ENCODE data around the gene TBCA. TPM values are rescaled to one million over a fixed set of nuclear protein-coding genes. Genes with fewer than 3 reads are reported as not detected.

Gene TBCA
- total and polyA plus RNA-seq, 9 of the 15 experiments (the other 6 are each of a cell fraction or from before 2014, with no cell fraction given) = 164 to 661 (median 334) TPM

DNA sequence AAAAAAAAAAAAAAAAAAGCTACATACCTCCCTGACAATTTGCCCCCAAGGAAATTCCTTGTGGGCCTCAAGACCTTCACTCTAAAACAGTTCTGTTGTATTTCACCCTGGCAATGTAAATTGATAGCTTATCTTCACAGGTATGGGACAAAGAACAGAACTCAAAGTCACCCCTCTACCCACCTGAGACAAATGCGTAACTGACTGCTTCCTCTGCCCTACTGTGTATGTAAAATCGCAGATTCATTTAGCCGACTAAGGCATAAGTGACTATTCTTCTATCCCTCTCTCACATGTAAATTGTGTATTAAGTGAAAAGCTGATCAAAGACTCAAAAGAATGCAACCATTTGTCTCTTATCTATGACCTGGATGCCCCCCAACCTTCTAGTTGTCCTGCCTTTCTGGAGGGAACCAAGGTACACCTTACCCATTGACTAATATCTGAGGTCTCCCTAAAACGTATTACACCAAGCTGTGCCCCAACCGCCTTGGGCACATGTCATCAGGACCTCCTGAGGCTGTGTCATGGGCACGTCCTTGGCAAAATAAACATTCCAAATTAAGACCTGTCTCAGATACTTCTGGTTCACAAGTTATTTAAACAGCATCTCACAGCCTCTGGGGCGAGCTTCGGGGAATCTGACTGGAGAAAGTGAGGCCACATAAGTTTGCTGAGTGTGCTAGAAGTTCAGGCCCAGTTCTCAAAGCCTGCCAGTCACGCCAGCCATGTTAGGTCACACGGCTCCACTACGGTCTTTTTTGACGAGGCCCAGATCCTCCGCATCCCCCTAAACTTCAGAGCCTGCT lies 954 bp downstream of the TBCA start (continued):
- TF ChIP-seq MTF1 (CRISPR knock-in tag; IDR thresholded peaks at IDR 0.05; ENCODE audit: borderline replicate concordance) = no peak
- no peak for TF ChIP-seq CC2D1A (IDR thresholded peaks at IDR 0.05)
- no peak for TF ChIP-seq CHD4 (IDR thresholded peaks at IDR 0.05; ENCODE audit: insufficient read depth, insufficient replicate concordance, low read depth, low read length, poor library complexity, severe bottlenecking)
- TF ChIP-seq SAFB (IDR thresholded peaks at IDR 0.05; ENCODE audit: borderline replicate concordance, low read depth, low read length) = no peak
- TF ChIP-seq CHD1 (IDR thresholded peaks at IDR 0.05; ENCODE audit: low read length) = no peak
- peak in 1 of 3 experiments; percentile 81 for TF ChIP-seq YY1 (IDR thresholded peaks at IDR 0.05; ENCODE audit: borderline replicate concordance in 1 of 3, control insufficient read depth in 1 of 3, extremely low read depth in 1 of 3, insufficient read depth in 3 of 3, insufficient read length in 1 of 3, insufficient replicate concordance in 2 of 3, low read depth in 1 of 3, low read length in 2 of 3)
- no peak; a peak in 1 of 4 replicates for TF ChIP-seq CSDE1 (IDR thresholded peaks at IDR 0.05)
- TF ChIP-seq, protein P1, sequence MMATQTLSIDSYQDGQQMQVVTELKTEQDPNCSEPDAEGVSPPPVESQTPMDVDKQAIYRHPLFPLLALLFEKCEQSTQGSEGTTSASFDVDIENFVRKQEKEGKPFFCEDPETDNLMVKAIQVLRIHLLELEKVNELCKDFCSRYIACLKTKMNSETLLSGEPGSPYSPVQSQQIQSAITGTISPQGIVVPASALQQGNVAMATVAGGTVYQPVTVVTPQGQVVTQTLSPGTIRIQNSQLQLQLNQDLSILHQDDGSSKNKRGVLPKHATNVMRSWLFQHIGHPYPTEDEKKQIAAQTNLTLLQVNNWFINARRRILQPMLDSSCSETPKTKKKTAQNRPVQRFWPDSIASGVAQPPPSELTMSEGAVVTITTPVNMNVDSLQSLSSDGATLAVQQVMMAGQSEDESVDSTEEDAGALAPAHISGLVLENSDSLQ (IDR thresholded peaks at IDR 0.05) = peak; percentile 62; the same call in 1 of the 2 replicates
- TF ChIP-seq BCOR (IDR thresholded peaks at IDR 0.05) = no peak
- no peak for TF ChIP-seq SRSF1 (IDR thresholded peaks at IDR 0.05; ENCODE audit: low read depth, low read length)
- TF ChIP-seq TCF15 (CRISPR knock-in tag; IDR thresholded peaks at IDR 0.05) = no peak
- 0 out of 4 replicates have a peak, but pooled peaks of 1 of the 2 experiments have one; percentile 6 for TF ChIP-seq MAZ (CRISPR knock-in tag; conservative IDR thresholded peaks at IDR 0.05 in 1 of 2, IDR thresholded peaks at IDR 0.05 in 1 of 2)
